Measurements from ENCODE around the gene NFIX. TPM values are rescaled to one million over a fixed set of nuclear protein-coding genes. Genes with fewer than 3 reads are reported as not detected.

NFIX gene
- total RNA-seq, 1 donor from 2014 or later: 123 TPM

DNA sequence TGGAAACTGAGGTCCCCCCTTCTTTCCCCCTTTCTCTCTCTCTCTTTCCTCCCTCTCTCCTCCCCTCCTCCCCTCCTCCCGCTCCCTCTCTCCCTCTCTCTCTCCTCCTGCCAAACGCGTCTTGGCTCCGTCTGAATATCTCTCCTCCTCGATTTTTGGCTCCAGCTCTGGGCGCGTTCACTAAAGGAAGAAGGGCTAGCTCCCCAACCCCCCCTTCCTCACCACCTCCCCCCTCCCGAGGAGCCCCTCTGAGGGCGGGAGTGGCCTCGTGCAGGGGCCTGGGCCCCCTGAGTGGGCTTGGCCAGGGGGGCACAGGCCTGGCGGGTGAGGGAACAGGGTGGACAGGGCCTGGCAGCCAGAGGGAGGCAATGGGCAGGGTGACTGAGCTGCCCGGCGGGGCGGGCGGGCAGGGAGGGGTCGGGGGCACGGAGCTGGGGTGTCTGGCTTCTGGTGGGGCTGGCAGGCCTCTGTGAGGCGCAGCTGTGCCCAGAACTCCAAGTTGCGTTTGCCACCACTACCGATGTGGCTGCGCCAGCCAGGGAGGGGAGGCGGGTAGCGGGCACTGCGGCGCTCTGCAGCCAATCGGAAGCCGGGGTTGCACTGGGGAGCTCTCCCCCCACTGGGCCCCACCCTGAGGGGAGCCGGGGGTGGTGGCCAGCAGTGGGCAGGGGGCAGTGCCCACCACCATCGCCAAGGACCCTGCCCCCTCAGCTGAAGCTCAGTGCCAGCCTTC is 7.1 kb downstream of the NFIX start:
- no peak for DNase-seq (ENCODE audit: low spot score)
- intact Hi-C loops (cut with DNase I): no loop called here

DNA sequence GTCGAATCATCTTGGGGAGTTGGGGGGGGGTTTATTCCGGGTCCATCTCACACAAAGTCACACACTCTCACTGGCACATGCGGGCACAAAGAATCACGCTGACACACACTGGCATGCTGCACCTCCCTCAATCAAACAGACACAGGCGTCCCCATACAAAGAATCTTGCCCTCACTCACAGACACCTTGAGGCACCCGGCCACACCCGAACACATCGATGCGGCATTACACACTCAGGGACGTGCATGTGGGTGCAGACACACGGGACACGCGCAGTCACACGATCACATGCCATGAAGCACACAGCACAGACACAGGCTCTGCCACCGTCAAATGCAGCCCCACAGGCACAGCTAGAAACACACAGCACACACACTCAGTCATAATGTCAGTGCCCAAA is 7.8 kb downstream of the NFIX start:
- no peak for DNase-seq (ENCODE audit: low spot score)
- intact Hi-C loops (cut with DNase I): no loop called here

DNA sequence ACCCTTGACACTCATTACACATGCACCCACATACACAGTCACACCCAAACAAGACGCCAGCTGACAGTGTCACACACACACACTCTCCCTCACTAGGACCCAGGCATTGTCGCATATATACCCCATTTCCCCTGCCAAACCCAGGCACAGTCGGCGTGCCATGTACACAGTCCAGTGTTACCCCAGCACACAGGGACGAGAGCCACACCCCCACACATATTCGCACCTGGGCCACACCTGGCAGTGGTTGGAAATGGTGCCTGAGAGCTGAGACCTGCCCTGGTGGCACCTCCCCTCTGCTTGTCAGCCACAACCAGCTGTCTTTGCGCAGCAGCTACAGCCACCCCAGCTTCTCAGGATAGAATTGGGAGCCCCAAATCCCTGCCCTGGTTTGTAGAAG is 9.0 kb downstream of the NFIX start:
- no peak for DNase-seq (ENCODE audit: low spot score)
- intact Hi-C loops (cut with DNase I): no loop called here

GRCh38 chr19:13005253-13005652 is 10.0 kb downstream of the NFIX start:
- no peak for DNase-seq (ENCODE audit: low spot score)
- intact Hi-C loops (cut with DNase I): no loop called here

GRCh38 chr19:13005861-13006370 is 10.6 kb downstream of the NFIX start:
- DNase-seq (ENCODE audit: low spot score): no peak
- intact Hi-C loops (cut with DNase I): no loop called here

DNA sequence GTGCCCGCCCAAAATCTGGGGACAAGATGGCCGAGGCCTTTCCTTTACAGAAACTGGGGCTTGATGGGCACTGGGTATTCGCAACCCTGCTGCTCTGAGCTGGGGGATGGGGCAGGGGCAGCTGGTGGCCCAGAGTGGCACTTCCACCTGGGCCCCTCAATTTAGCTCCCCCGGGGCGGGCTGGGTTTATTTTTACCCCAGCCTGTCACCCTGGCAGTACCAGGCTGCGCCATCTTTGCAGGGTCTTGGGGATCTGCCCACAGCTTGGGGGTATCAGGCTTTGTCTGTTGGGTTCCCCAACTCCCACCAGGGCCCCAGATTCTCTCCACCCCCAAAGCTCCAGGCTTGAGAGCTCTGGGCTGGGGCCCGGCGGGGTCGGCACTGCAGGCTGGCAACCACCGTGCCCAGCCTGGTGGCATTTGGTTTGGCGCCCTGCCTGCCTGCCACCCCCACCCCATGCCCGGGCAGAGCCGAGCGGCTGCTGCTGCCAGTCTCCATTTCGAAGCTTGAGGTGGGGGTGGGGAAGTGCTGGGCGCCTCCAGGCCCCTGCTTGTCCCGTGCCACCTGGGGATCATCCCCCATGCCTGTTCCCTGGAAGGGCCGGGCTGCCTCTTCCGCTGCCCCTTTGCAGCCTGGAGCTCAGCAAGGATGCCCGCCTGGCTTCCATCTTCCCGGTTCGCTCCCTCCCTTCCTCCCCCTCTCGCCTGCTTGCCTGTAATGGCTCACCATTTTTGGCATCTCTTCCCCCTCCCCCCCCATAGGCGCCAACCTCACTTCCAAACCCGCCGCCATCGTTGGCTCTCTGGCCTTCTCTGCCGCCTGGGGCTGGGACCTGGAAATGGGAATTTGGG is 11.4 kb downstream of the NFIX start:
- intact Hi-C loops (cut with DNase I): no loop called here
- no peak for DNase-seq (ENCODE audit: low spot score)

DNA sequence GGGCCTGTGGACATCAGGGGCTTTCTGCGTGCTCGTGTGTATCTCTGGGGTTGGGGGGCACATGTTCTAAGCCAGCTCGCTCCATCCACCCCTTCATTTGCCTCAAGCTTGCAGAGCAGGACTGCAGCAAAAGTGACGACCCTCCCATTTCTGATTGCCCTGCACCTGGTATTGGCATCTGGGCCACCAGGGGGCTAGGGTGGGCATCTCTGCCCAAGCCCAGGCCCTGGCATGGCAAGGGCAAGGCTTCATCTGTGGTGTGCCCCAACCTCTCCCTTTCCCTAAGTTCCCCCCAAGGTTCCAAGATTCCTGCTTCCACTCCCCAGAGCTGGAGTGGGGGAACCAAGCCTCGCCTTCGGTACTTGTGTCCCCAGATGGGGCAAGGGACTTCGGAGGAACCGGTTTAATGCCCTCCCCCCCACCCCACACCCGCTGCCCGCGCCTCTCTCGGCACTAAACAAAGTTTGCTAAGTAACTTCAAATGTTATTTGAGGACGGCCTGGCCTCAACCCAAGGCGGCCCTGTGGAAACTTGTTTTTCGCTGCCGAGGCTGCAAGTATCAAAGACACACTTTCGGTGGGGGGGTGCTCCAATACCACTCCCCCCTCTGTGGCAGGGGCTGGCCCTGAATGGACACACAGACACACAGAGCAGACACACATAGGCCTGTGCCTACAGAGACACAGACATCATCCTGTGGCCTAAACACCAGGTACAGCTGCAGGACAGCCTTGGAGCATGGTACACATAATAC is 12.2 kb downstream of the NFIX start:
- intact Hi-C loops (cut with DNase I): no loop called here
- no peak for DNase-seq (ENCODE audit: low spot score)

DNA sequence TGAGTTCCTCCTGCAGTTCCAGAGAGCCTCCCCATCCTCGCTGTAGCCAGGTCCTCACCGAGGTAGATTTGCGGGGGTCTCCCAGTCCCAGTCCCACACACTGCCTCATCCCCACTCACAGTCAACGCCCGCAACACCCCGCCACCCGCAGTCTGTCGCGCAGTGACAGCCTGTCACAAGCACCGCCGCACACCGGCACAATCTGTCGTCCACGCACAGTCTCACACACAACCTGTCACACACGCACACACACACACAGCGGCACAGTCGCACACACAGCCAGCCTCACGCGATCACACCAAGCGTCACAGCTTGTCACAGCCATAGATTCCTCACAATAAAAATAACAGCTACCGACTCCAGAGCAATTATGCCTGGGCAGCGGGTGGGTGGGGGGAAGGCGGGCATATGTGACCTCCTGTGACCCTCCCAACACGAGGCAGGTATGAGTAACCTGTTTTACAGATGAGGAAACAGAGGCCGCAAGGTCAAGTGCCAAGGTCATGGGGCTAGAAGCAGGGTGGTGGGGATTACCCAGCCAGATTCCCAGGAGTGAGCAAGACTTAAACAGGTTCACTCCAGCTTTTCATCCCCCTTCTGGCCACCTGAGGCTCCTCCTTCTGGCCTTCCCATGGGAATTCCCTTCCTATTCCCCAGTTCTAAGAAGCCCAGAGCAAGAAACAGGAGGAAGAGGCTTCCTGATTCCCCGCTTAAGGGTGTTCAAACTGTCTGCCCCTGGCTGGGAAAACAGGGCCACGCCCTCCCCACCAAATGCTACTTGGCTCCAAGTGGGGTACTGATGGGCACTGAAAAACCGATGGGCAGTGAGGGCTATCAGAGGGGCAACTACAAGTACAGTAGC is 13.9 kb downstream of the NFIX start:
- no peak for DNase-seq (ENCODE audit: low spot score)
- intact Hi-C loops (cut with DNase I): no loop called here

DNA sequence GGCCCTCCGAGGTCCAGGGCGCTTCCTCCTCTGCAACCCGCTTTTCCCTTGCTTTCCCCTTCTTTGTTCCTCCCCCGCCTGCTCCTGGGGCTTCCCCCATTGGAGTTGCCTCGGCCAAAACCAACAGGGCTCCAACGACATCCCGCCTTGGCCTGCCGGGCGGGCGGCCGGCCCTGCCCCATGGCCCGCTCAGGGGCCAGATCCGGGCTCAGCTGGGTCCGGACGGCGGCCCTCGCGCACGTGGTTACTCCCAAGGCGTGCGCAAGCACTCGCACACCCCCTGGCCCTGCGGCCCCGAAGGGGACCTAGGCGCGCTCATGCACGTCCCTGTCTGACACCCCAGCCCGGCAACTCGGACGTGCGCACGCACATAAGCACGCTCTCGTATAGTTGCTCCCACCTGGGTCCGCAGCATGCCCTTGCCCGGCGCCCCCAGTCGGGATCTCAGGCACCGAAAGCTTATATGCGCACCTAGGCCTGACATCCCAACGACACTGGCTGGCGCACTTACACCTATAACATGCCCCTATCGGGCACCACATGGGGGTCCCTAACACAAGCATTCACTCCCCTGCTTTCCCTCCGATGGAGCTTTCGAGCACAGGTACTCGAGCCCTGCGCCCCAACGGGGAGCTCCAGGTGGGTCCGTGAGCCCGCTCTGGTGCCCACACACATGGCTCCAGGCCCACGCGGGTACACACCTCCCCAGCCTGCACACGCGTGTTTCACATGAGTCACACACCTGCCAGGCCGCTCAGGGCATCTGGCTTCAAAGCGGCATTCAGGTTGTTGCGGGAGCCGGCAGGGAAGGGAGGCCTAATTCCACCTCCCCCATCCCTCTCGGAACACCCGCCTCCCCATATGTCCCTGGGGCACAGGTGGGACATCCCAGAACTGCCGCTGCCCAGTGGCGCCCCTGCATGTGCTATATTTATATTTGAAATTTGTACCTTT is 15.0 kb downstream of the NFIX start:
- intact Hi-C loops (cut with DNase I): no loop called here
- no peak for DNase-seq (ENCODE audit: low spot score)

DNA sequence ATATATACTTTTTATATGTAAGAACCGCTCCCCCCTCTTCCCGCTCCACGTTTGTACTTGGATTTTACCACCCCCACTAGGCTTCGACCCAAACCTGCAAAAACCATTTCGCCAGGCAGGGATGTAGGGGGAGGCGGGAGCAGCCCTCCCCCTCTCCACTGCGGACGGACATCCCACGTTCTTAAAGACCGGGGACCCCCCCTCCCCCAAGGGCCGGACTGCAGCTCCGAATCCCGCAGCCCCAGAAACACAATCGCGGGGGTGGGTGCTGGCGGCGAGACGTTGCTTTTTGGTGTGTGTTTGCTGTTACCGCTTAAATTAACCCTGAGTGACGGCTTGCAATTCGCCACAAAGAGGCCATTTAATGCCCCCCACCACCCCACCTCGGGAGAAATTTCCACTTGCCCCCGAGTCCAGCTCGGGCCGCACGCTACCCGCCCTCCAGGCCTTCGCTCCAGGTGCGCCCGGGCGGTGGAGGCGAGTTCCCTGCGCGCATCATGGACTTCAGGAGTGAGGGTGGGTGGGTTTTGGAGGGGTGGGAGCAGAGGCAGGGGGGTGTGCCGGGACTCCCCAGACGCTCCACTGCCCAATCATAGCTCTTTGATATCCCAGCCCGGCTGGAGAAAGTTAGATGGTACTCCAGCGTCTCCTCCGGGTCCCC is 15.8 kb downstream of the NFIX start:
- intact Hi-C loops (cut with DNase I): no loop called here
- no peak for DNase-seq (ENCODE audit: low spot score)

DNA sequence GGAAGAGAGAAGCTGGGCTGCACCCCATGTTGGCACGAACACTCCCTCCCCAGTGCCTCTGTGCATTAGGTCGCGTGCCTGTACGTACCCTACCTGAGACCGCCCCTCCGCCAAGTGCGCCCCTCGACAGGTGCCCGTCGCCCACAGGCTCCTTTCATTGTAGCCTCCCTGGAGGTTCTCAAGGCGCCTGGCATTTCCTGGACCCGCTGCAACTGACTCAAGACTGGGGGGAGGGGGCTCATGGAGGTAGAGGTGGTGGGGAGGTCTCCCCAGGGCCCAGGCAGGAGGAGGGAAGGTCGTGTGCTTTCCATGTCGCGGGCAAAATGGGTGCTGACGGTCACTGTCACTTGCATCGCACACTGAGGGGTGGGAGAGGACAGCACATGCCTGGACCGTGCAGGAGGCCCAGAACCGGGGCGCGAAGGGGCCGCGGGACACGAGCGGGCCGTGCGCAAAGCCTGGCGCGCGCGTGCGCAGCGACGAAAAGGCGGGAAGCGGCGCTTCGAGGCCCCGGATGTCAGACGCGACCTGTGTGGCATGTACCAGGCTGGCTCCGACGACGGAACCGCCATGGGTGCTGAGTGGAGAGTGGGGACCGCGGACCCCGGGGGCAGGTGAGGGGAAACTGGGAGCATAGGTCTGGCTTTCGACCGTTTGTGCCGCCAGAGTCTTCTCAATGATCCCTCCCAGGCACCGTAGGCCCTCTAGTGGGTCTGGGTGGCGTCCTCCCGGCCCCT is 16.5 kb downstream of the NFIX start:
- DNase-seq (ENCODE audit: low spot score): no peak
- intact Hi-C loops (cut with DNase I): no loop called here

DNA sequence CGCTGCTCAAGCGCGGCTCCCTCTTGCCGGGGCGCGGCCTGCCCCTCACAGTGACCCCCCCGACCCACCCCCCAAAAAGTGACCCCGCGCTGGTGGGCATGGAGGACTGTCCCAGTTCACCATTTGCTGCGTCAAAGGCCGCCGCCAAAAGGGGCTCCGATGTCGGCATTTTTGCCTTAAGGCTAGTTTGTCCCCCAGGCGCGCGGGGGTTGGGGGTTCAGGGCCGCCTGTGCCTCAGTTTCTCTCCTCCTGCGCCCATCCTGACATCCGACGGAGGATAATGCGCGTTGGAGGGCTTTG is 17.1 kb downstream of the NFIX start:
- intact Hi-C loops (cut with DNase I): no loop called here
- no peak for DNase-seq (ENCODE audit: low spot score)

- no peak for DNase-seq (ENCODE audit: low spot score)
- intact Hi-C loops (cut with DNase I): no loop called here
These were observed 17.7 kb downstream of the NFIX start for GRCh38 chr19:13012690-13013608.

DNA sequence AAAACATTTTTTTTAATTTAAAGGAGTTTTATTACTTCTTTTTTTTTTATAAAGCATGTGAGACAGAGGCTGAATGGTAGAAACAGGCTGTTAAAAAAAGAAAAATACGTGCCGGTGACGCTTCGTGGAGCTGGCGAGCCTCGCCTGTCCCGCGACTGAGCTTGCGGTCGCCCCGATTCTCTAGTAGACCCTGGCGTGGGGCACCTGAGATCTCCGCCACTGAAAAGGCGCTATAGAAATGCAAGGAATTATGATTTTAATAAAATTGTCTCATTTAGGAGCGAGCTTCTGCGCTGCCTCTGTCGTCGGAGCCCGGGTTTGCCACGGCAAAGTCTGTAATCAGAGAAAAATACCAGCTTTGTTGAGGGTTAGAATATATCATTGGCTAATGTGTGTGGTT is 18.4 kb downstream of the NFIX start:
- intact Hi-C loops (cut with DNase I): no loop called here
- DNase-seq (ENCODE audit: low spot score): no peak

- intact Hi-C loops (cut with DNase I): no loop called here
These were observed 19.0 kb downstream of the NFIX start for GRCh38 chr19:13014101-13014920.

More at GRCh38 chr19:13014101-13014920, 19.0 kb downstream of the NFIX start:
- no peak for DNase-seq (ENCODE audit: low spot score)

Data from cardiac septum (tissue), 1 donor.